HepG2 (cell line): ENCODE measurements around the gene EYA2. TPM values are rescaled to one million over a fixed set of nuclear protein-coding genes. Genes with fewer than 3 reads are reported as not detected.

Experiments
- CREB3 ChIP-seq: sonication (generic); formaldehyde crosslinking; IDR thresholded peaks from 2 replicates; pipeline ENCODE4 v1.5.0; 2020; ENCODE audit warnings: missing genetic modification reagents
- FIP1L1 ChIP-seq: fragments of 200-400 bp; formaldehyde crosslinking; IDR thresholded peaks from 2 replicates; pipeline ENCODE4 v1.6.1; 2018; ENCODE audit warnings: low read depth, mild to moderate bottlenecking, low read length, moderate library complexity, borderline replicate concordance; ENCODE audit not compliant: insufficient read depth
- GATAD2A ChIP-seq: IDR thresholded peaks from 2 replicates; pipeline ENCODE4 v1.6.1; 2016
- KDM5B ChIP-seq: sonication (generic); formaldehyde crosslinking; IDR thresholded peaks from 2 replicates; pipeline ENCODE4 v1.4.0; 2020; ENCODE audit warnings: missing genetic modification reagents, mild to moderate bottlenecking, borderline replicate concordance
- PCBP1 ChIP-seq: fragments of 200-400 bp; formaldehyde crosslinking; IDR thresholded peaks from 2 replicates; pipeline ENCODE4 v1.6.1; 2017; ENCODE audit warnings: mild to moderate bottlenecking, low read depth, low read length, borderline replicate concordance
- PRDM4 ChIP-seq: sonication (generic); formaldehyde crosslinking; IDR thresholded peaks from 2 replicates; pipeline ENCODE4 v1.9.0; 2021; ENCODE audit warnings: missing genetic modification reagents, borderline replicate concordance
- ZBTB40 ChIP-seq, 2 experiments: fragments of 450-650 bp in 1 of 2; sonication (generic) in 1 of 2; formaldehyde crosslinking in 1 of 2; IDR thresholded peaks; 2 replicates each; pipeline versions ENCODE4 v1.6.1 to v1.8.0; 2016 to 2022; ENCODE audit warnings: antibody characterized with exemption in 1 of 2, mild to moderate bottlenecking in 1 of 2, missing genetic modification reagents in 1 of 2
- ZBTB7A ChIP-seq: sonication (generic); formaldehyde crosslinking; IDR thresholded peaks from 2 replicates; pipeline ENCODE4 v1.8.0; 2022; ENCODE audit warnings: mild to moderate bottlenecking, missing genetic modification reagents
- ZFX ChIP-seq: sonication (generic); formaldehyde crosslinking; IDR thresholded peaks from 2 replicates; pipeline ENCODE4 v1.4.0; 2020; ENCODE audit warnings: mild to moderate bottlenecking, low read depth, missing genetic modification reagents, moderate library complexity
- ZNF207 ChIP-seq: fragments of 450-650 bp; IDR thresholded peaks from 2 replicates; pipeline ENCODE4 v1.6.1; 2016; ENCODE audit warnings: antibody characterized with exemption, borderline replicate concordance
- ZNF296 ChIP-seq: sonication (generic); formaldehyde crosslinking; conservative IDR thresholded peaks from 2 replicates; pipeline ENCODE4 v1.5.0; 2020; ENCODE audit warnings: mild to moderate bottlenecking, missing genetic modification reagents
- ZNF317 ChIP-seq: sonication (generic); formaldehyde crosslinking; IDR thresholded peaks from 2 replicates; pipeline ENCODE4 v1.5.0; 2020; ENCODE audit warnings: mild to moderate bottlenecking, missing genetic modification reagents
- ZNF775 ChIP-seq: sonication (generic); formaldehyde crosslinking; IDR thresholded peaks from 2 replicates; pipeline ENCODE4 v1.4.0; 2020; ENCODE audit warnings: missing genetic modification reagents, mild to moderate bottlenecking, moderate library complexity, borderline replicate concordance
- ZNF780A ChIP-seq: sonication (generic); formaldehyde crosslinking; IDR thresholded peaks from 2 replicates; pipeline ENCODE4 v1.8.0; 2022; ENCODE audit warnings: mild to moderate bottlenecking, missing genetic modification reagents, moderate library complexity
- ZNF792 ChIP-seq: IDR thresholded peaks from 2 replicates; pipeline ENCODE4 v1.6.1; 2016
- ZNF850 ChIP-seq: sonication (generic); formaldehyde crosslinking; conservative IDR thresholded peaks from 2 replicates; pipeline ENCODE4 v1.9.0; 2021; ENCODE audit warnings: mild to moderate bottlenecking, missing genetic modification reagents
- ZNF891 ChIP-seq: sonication (generic); formaldehyde crosslinking; IDR thresholded peaks from 2 replicates; pipeline ENCODE4 v1.5.0; 2020; ENCODE audit warnings: mild to moderate bottlenecking, missing genetic modification reagents
- polyA plus RNA-seq, 8 experiments: library from polyadenylated mRNA; depleted of rRNA in 3 of 8; stranded (reverse) in 7 of 8; unstranded in 1 of 8; fragments of >200 nt; fragmentation: Illumina TruSeq in 4 of 8; extraction: Trizol in 4 of 8; gene quantifications; 2 replicates each; pipeline versions ENCODE4 v1.2.1 to v1.2.3, GENCODE V29; 2011 to 2016; ENCODE audit warnings: low read depth in 4 of 8, missing spikeins in 1 of 8, mixed read lengths in 1 of 8; ENCODE audit not compliant: insufficient read depth in 1 of 8
- total RNA-seq, 5 experiments: library from RNA; depleted of rRNA; stranded (reverse); fragments of >200 nt; fragmentation: Illumina TruSeq; extraction: Trizol; gene quantifications; 2 replicates each; pipeline ENCODE4 v1.2.3, GENCODE V29; 2016; ENCODE audit warnings: low read depth in 1 of 5

Gene EYA2
- total and polyA plus RNA-seq, 2 of the 13 experiments (the other 11 are each of a cell fraction or from before 2014, with no cell fraction given), result not detected

- TF ChIP-seq ZBTB40 (IDR thresholded peaks at IDR 0.05) (peak; percentile 74), ZBTB40 (CRISPR knock-in tag; IDR thresholded peaks at IDR 0.05) (peak; percentile 99), ZNF317 (CRISPR knock-in tag) (peak; percentile 62; the same call in 1 of the 2 replicates), ZNF891 (CRISPR knock-in tag) (0 out of 2 replicates have a peak, but pooled peaks have one; percentile 37), ZNF207 (no peak), FIP1L1 (no peak), PRDM4 (CRISPR knock-in tag) (no peak), KDM5B (CRISPR knock-in tag) (peak; percentile 42; the same call in 1 of the 2 replicates), ZNF780A (no peak), ZNF296 (CRISPR knock-in tag) (no peak), ZNF792 (CRISPR knock-in tag) (no peak), ZFX (CRISPR knock-in tag) (no peak), CREB3 (CRISPR knock-in tag) (no peak), ZNF850 (CRISPR knock-in tag) (no peak), GATAD2A (CRISPR knock-in tag) (peak; percentile 71), ZNF775 (CRISPR knock-in tag) (no peak), PCBP1 (no peak), ZBTB7A (CRISPR knock-in tag) (no peak)
Observed at GRCh38 chr20:47032933-47033578, 138.4 kb downstream of the EYA2 start (continued).
